AG08396 (cell line): ENCODE data around the gene PDE8B.
A peak's percentile ranks its signal among the peaks of the same experiment; 100 is the strongest.

Experiments
- DNase-seq: peaks from one replicate; pipeline ENCODE4 v3.0.0; 2012; ENCODE audit warnings: low spot score, mixed read lengths

PDE8B gene

GRCh38 chr5:77285251-77285841, 74.9 kb downstream of the PDE8B start:
- DNase-seq, result no peak

- peak; percentile 57 for DNase-seq
Observed at GRCh38 chr5:77292026-77292757, 81.7 kb downstream of the PDE8B start.

GRCh38 chr5:77294185-77294584, 83.7 kb downstream of the PDE8B start:
- DNase-seq, result no peak

GRCh38 chr5:77295863-77296378, 85.4 kb downstream of the PDE8B start:
- no peak for DNase-seq

- no peak for DNase-seq
Observed at GRCh38 chr5:77298146-77298545, 87.7 kb downstream of the PDE8B start.

DNA sequence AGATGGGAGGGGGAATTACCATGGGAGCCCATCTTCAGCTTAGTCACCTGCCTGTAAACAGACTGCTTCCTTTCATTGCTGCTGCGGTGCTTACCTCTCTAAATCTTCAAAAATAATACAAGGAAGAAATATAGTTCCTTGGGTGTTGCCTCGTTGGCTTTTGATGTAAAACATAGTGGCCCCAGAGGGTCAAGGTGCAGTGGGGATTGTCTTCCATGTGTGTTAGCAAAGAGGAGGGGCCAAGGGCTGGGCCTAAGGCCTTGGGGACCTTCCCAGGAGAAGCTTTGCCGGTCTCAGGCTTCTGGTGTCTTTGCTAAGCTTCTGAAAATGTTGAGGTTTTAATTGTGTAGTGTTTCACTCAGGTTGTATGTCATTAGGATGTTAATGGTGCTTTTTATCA, 90.0 kb downstream of the PDE8B start:
- no peak for DNase-seq

- DNase-seq, result peak; percentile 21
Observed at GRCh38 chr5:77301447-77301883, 91.0 kb downstream of the PDE8B start.

- DNase-seq, result no peak
Observed at GRCh38 chr5:77302247-77302646, 91.8 kb downstream of the PDE8B start.

DNA sequence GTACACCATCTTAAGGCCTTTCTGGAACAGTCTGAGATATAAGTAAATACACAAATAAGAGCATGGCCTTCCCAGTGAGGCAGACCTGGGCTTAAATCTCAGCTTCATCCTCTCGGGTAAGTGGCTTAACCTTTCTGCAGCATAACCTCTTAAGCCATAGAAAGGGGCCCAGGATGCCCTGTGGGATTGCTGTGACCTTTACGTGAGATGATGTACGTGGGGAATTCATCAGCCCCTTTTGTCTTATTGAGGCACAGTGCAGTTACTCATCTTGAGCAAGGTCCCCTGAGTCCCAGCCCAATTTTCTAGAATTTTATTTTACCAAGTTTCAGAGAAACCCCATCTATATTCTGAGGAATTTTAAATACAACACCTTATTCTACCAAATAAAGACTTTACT, 92.2 kb downstream of the PDE8B start:
- DNase-seq, result no peak

DNA sequence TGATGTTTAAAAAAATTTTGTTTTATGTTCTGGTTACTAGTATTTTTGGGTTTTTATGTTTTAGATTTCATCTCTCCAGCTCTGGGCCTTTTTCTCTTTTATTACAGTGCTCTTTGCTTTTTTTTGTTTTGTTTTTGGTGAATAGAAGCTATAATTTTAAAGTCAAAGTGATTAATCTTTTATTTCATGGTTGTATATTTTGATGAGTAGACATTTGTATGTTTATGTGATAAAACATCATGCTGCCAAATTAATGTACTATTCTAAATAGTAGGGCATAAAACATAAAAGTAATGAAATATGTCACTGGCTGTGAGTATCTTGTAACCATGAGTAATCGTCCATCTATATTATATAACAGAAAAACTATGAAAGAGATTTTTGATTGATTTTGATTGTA, 93.9 kb downstream of the PDE8B start:
- DNase-seq, result no peak

DNA sequence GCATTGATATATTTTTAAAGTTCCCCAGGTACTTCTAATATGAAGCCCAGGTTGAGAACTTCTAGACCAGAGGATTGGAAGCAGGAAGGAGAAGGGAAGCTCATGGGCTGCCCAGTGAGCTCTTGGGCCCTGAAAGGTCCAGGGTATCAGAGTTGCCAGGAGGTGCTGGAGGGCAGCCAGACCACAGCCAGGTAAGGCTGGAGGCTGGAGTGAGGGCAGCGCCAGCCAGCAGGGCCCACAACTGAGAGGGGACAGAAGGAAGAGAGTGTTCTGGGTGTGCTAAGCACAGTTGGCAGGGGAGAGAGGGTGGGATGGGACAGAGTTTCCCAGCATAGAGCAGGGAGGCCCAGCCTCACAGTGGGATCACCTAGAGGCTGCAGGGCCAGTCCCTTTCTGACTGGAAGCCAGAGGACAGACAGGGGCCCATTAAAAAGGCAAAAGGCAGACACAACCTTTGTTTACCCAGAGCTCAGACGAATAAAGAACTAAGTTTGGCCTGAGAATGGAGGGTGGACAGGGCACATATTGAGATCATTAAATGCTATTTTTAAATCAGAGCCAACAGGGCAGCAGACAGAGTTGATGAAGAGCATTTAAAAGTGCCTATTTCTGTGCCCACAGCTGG, 94.9 kb downstream of the PDE8B start:
- no peak for DNase-seq

DNA sequence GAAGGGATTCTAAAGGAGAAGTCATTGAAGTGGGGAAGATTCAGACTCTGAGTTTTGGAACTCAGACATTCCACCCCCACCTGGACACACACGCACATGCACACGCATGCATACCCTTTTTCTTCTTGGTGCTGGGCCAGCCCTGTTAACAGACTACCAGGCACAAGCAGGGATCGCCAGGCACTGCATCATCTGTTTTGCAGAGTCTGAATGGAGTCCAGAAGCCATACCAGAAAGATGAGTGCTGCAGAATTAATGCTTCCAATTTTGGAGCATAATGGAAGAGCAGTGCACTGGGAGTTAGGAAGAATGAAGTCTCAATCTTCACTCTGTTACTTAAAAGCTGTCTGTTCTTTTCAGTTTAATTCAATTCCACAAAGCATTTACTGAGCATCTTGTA, 95.5 kb downstream of the PDE8B start:
- peak; percentile 35 for DNase-seq

- DNase-seq, result no peak
Observed at GRCh38 chr5:77306531-77306930, 96.1 kb downstream of the PDE8B start.

DNA sequence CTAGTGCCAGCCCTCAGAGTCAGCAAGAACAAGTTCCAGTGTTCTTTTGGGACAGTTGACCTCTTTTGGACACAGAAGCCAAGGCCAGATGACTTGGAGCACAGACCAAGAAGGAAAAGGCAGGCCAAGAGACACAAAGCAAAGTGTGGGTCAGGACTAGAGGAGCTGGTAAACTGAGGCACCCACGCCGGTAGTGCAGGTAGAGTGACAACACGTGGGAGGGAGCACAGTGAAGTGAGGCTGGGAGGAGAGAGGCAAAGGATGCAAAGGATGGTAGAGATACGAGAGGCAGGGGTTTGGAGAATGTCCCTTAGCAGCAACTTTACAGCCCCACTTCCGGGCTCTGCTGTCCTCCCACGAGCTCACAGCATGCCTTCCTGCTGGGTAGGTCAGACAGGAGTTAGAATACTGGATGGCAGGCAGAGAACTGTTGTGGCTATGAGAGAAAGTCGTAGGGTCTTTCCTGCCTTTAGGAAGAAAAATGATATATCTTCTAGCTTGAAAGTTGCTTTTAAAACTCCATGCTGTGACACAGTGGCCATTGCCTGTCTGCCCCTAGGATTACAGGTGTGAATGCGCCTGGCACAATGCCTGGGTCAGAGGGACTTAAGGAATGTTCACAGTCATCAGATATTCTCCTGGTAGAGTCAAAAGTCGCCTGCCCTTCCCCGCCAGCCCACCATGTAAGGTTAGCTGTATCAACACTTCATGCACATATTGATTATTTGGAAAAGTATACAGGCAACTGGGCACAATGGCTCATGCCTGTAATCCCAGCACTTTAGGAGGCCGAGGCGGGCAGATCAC, 97.9 kb downstream of the PDE8B start:
- no peak for DNase-seq

DNA sequence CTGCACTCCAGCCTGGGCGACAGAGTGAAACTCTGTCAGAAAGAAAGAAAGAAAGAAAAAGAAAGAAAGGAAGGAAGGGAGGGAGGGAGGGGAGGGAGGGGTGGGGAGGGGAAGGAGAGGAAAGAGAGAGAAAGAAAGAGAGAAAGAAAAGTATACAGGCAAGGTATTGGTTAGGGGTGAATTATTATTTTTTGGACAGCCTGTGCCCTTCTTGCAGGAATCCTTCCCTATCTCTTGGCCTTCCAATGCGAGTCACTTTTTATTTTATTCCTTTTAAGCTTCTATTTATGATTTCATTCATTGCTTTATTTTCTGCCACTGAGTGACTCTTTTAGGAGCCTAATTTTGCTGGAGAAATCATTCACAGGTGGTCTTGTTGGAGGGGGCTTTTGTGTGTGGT, 98.7 kb downstream of the PDE8B start:
- no peak for DNase-seq

DNA sequence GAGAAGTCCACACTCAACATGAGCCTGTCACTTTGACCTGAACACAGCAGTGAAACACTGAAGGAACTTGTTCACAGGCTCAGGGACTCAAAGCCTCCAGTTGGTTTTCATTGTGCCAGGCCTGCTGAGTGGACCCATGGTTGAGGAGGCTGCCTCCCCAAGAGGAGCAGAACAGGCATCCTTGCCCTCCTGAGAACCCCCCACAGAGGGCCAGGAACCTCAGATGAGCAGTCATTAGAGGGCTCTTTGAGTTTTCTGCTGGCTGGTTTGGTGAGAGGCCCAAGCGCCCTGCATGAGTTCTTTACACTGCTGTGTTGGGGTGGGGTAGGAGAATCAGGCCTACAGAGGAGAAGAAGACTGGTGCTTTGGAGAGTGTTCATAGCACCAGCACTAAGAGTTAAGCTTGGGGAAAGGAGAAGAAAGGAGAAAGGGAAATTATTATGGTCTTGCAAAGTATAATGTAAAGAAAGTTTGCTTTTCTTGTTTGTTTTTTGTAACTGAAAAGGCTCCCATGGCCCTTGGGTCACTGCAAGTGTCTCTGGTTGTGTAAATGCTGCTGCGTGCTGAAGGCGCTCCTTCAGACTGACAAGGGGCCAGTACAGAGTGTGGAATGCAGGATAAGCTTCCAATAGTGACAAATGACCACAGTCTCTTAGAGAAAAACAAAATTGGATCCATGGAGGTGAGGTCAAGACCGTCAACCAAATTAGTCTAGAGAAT, 100.2 kb downstream of the PDE8B start:
- no peak for DNase-seq

GRCh38 chr5:77311214-77311571, 100.7 kb downstream of the PDE8B start:
- no peak for DNase-seq

- peak; percentile 35 for DNase-seq
Observed at GRCh38 chr5:77312413-77312812, 101.9 kb downstream of the PDE8B start.

- DNase-seq, result no peak
Observed at GRCh38 chr5:77316871-77317661, 106.6 kb downstream of the PDE8B start.

- no peak for DNase-seq
Observed at GRCh38 chr5:77318060-77318459, 107.6 kb downstream of the PDE8B start.
